Ovary (tissue), 3 donors: ENCODE results near the gene RAPGEF4.

Experiments used
- EP300 ChIP-seq: sonication (generic); formaldehyde crosslinking; IDR thresholded peaks from one replicate; pipeline ENCODE4 v1.6.1; 2017; ENCODE audit warnings: antibody characterized with exemption
- POLR2A ChIP-seq: fragments of 450-650 bp; IDR thresholded peaks from one replicate; pipeline ENCODE4 v1.6.1; 2017; ENCODE audit warnings: antibody characterized with exemption, mild to moderate bottlenecking, moderate library complexity
- TF ChIP-seq, protein P1 (sequence below), 3 donors: fragments of 450-650 bp in 2 of 3; fragments of 200-600 bp in 1 of 3; IDR thresholded peaks; one replicate each; pipeline versions ENCODE4 v1.5.1 to v1.8.0; 2016 to 2022; ENCODE audit warnings: antibody characterized with exemption in 3 of 3, mild to moderate bottlenecking in 1 of 3
- donor health status: DM: no; HTN: no; CAD: no.

DNA sequence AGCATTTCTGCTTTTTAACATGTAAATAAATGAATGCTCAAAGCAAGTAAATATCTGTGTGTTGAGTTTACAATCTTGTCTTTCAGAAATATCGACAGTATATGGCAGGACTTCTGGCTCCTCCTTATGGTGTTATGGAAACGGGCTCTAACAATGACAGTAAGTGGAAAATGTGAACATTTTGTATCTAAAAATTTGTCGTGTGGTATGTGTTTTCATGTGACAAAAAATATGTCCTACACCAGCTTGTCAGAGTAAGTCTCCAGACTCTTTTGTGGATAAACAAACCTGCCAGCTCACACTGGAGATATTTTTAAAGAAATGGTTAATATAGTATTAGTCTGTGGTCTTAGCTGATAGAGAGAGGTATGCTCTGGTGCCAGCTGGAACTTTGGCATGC is 182.1 kb downstream of the RAPGEF4 start:
- TF ChIP-seq, protein P1, sequence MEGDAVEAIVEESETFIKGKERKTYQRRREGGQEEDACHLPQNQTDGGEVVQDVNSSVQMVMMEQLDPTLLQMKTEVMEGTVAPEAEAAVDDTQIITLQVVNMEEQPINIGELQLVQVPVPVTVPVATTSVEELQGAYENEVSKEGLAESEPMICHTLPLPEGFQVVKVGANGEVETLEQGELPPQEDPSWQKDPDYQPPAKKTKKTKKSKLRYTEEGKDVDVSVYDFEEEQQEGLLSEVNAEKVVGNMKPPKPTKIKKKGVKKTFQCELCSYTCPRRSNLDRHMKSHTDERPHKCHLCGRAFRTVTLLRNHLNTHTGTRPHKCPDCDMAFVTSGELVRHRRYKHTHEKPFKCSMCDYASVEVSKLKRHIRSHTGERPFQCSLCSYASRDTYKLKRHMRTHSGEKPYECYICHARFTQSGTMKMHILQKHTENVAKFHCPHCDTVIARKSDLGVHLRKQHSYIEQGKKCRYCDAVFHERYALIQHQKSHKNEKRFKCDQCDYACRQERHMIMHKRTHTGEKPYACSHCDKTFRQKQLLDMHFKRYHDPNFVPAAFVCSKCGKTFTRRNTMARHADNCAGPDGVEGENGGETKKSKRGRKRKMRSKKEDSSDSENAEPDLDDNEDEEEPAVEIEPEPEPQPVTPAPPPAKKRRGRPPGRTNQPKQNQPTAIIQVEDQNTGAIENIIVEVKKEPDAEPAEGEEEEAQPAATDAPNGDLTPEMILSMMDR (IDR thresholded peaks at IDR 0.05): no peak
- TF ChIP-seq EP300: no peak
- no peak for TF ChIP-seq POLR2A
